ENCODE measurements around the gene HNRNPF. TPM values are rescaled to one million over a fixed set of nuclear protein-coding genes. Genes with fewer than 3 reads are reported as not detected.

HNRNPF gene
- total RNA-seq, 1 donor, result 229 TPM

DNA sequence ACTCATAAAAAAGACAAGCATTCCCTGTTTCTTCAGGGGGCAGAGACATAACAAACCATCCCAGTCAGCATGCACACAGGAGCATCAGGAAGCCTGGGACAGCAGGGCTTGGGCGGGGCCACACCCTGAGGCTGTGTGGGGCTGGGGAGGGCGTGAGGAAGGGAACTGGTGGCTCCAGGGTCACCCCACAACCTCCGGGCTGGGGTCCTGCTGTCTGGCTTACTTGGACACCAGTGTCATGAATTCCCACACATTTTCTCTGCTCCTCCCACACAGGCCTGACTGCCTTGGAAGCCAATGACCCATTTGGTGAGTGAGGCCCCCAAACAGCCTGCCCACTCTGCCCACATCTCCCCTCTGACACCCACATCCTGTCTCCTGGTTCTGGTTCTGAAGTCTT lies 34.8 kb downstream of the HNRNPF start:
- no peak overlapping the region for H3K4me2 ChIP-seq (ENCODE audit: insufficient read depth, low read length)

GRCh38 chr10:43373461-43373860 lies 35.5 kb downstream of the HNRNPF start:
- H3K27ac ChIP-seq (ENCODE audit: low read depth, low read length), result no peak overlapping the region
- H2AFZ ChIP-seq (ENCODE audit: low read length), result no peak overlapping the region
- DNase-seq (ENCODE audit: insufficient read length, low spot score, missing footprints), result no peak
- no peak overlapping the region for H3K4me3 ChIP-seq (ENCODE audit: insufficient read depth, low read length)
- H3K79me2 ChIP-seq (ENCODE audit: insufficient read depth, low read length), result no peaks in the 10 kb centered on the region
- H4K20me1 ChIP-seq (ENCODE audit: insufficient read depth, low read length), result no peaks in the 10 kb centered on the region
- TF ChIP-seq CTCF (IDR thresholded peaks at IDR 0.05; ENCODE audit: extremely low read depth, low read depth, low read length), result no peak
- no peaks in the 10 kb centered on the region for H3K9me3 ChIP-seq (ENCODE audit: low read depth, low read length)
- no peaks in the 10 kb centered on the region for H3K4me1 ChIP-seq (ENCODE audit: insufficient read depth, low read length)
- H3K36me3 ChIP-seq (ENCODE audit: insufficient read depth, low read length), result no peaks in the 10 kb centered on the region
- no peaks in the 10 kb centered on the region for H3K27me3 ChIP-seq (ENCODE audit: insufficient read depth, low read length)
- no peak overlapping the region for H3K4me2 ChIP-seq (ENCODE audit: insufficient read depth, low read length)

More for the DNA sequence above, 34.8 kb downstream of the HNRNPF start:
- H4K20me1 ChIP-seq (ENCODE audit: insufficient read depth, low read length), result no peaks in the 10 kb centered on the region
- H3K9me3 ChIP-seq (ENCODE audit: low read depth, low read length), result no peaks in the 10 kb centered on the region
- no peak for DNase-seq (ENCODE audit: insufficient read length, low spot score, missing footprints)
- no peak overlapping the region for H3K27ac ChIP-seq (ENCODE audit: low read depth, low read length)
- H3K36me3 ChIP-seq (ENCODE audit: insufficient read depth, low read length), result no peaks in the 10 kb centered on the region
- no peaks in the 10 kb centered on the region for H3K79me2 ChIP-seq (ENCODE audit: insufficient read depth, low read length)
- no peak overlapping the region for H3K4me3 ChIP-seq (ENCODE audit: insufficient read depth, low read length)
- TF ChIP-seq CTCF (IDR thresholded peaks at IDR 0.05; ENCODE audit: extremely low read depth, low read depth, low read length), result no peak
- no peaks in the 10 kb centered on the region for H3K27me3 ChIP-seq (ENCODE audit: insufficient read depth, low read length)
- H2AFZ ChIP-seq (ENCODE audit: low read length), result no peak overlapping the region
- H3K4me1 ChIP-seq (ENCODE audit: insufficient read depth, low read length), result no peaks in the 10 kb centered on the region

GRCh38 chr10:43372765-43373361 lies 36.1 kb downstream of the HNRNPF start:
- Histone ChIP-seq H3K9me3 (ENCODE audit: low read depth, low read length) (no peaks in the 10 kb centered on the region), H3K4me2 (ENCODE audit: insufficient read depth, low read length) (no peak overlapping the region), H3K36me3 (ENCODE audit: insufficient read depth, low read length) (no peaks in the 10 kb centered on the region), H3K4me1 (ENCODE audit: insufficient read depth, low read length) (no peaks in the 10 kb centered on the region), H3K27ac (ENCODE audit: low read depth, low read length) (no peak overlapping the region), H3K4me3 (ENCODE audit: insufficient read depth, low read length) (no peak overlapping the region), H3K79me2 (ENCODE audit: insufficient read depth, low read length) (no peaks in the 10 kb centered on the region), H4K20me1 (ENCODE audit: insufficient read depth, low read length) (no peaks in the 10 kb centered on the region), H2AFZ (ENCODE audit: low read length) (no peak overlapping the region), H3K27me3 (ENCODE audit: insufficient read depth, low read length) (no peaks in the 10 kb centered on the region)
- no peak for TF ChIP-seq CTCF (IDR thresholded peaks at IDR 0.05; ENCODE audit: extremely low read depth, low read depth, low read length)
- DNase-seq (ENCODE audit: insufficient read length, low spot score, missing footprints), result no peak

GRCh38 chr10:43371418-43371817 lies 37.6 kb downstream of the HNRNPF start, which contains the start of gene FXYD4:
FXYD4 (plus strand) TSS chr10:43371636; CDS start chr10:43373747, 2,111 bp downstream.
- no peaks in the 10 kb centered on the region for H3K4me1 ChIP-seq (ENCODE audit: insufficient read depth, low read length)
- H4K20me1 ChIP-seq (ENCODE audit: insufficient read depth, low read length), result no peaks in the 10 kb centered on the region
- H3K27ac ChIP-seq (ENCODE audit: low read depth, low read length), result no peak within 1 kb of the TSS
- H3K27me3 ChIP-seq (ENCODE audit: insufficient read depth, low read length), result no peaks in the 10 kb centered on the region
- no peaks in the 10 kb centered on the region for H3K9me3 ChIP-seq (ENCODE audit: low read depth, low read length)
- no peak for TF ChIP-seq CTCF (IDR thresholded peaks at IDR 0.05; ENCODE audit: extremely low read depth, low read depth, low read length)
- no peak for DNase-seq (ENCODE audit: insufficient read length, low spot score, missing footprints)
- H3K36me3 ChIP-seq (ENCODE audit: insufficient read depth, low read length), result no peaks in the 10 kb centered on the region
- H3K4me3 ChIP-seq (ENCODE audit: insufficient read depth, low read length), result no peak within 1 kb of the TSS
- H2AFZ ChIP-seq (ENCODE audit: low read length), result no peak within 1 kb of the TSS
- no peaks in the 10 kb centered on the region for H3K79me2 ChIP-seq (ENCODE audit: insufficient read depth, low read length)
- no peak within 1 kb of the TSS for H3K4me2 ChIP-seq (ENCODE audit: insufficient read depth, low read length)

All from osteoblast (primary cell).